ENCODE results near the gene DRD3.

DNA sequence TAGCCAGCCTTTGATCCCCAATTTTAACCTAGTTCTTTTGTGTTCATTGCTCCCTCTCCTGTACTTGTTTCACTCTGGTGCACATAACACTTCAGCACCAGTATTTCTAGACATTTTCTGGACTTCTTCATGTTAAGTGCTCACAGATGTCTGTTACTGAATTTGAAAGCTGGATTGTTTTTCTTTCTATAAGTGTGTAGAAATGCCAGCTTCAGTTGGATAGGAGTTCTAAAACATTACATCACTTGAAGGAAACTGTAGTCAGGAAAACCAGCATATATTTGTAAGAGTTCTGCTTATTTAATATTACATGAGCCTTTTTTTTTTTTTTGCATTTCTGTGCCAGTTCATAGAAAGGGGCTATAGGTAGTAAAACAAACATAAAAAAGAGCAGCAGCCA, 100.7 kb downstream of the DRD3 start:
- TF ChIP-seq POLR2A (IDR thresholded peaks at IDR 0.05) (no peak), CTCF (IDR thresholded peaks at IDR 0.05) (no peak)
